Smooth muscle cell (in vitro differentiated cells): ENCODE results near the gene MT1F. TPM values are rescaled to one million over a fixed set of nuclear protein-coding genes. Genes with fewer than 3 reads are reported as not detected.

Source experiments
- DNase-seq: peaks from one replicate; lab custom pipeline; 2025; ENCODE audit not compliant: unreplicated experiment; lab: John Stamatoyannopoulos, UW
- H2AFZ ChIP-seq: fragments of 200-600 bp; sonication (generic); 2 replicates; pipeline ENCODE4 v1.6.0; 2016; ENCODE audit warnings: antibody characterized with exemption, low read depth, mild to moderate bottlenecking
- H3F3A ChIP-seq: fragments of 200-600 bp; sonication (generic); 2 replicates; pipeline ENCODE4 v1.6.0; 2017; ENCODE audit warnings: antibody characterized with exemption, low read depth
- H3K27ac ChIP-seq: fragments of 200-600 bp; sonication (generic); 2 replicates; pipeline ENCODE4 v1.5.1; 2016; ENCODE audit warnings: low read depth, mild to moderate bottlenecking
- H3K27me3 ChIP-seq: fragments of 200-600 bp; sonication (generic); 2 replicates; pipeline ENCODE4 v1.6.1; 2016; ENCODE audit warnings: low read depth, mild to moderate bottlenecking
- H3K36me3 ChIP-seq: fragments of 200-600 bp; sonication (generic); 2 replicates; pipeline ENCODE4 v1.5.1; 2016; ENCODE audit warnings: low read depth
- H3K4me1 ChIP-seq: fragments of 200-600 bp; sonication (generic); 2 replicates; pipeline ENCODE4 v1.5.1; 2016; ENCODE audit warnings: low read depth
- H3K4me2 ChIP-seq: fragments of 200-600 bp; sonication (generic); 2 replicates; pipeline ENCODE4 v1.6.0; 2016; ENCODE audit warnings: mild to moderate bottlenecking
- H3K4me3 ChIP-seq: fragments of 200-600 bp; sonication (generic); 2 replicates; pipeline ENCODE4 v1.5.1; 2016; ENCODE audit warnings: mild to moderate bottlenecking
- H3K79me2 ChIP-seq: fragments of 200-600 bp; sonication (generic); 2 replicates; pipeline ENCODE4 v1.6.0; 2016; ENCODE audit warnings: low read depth, mild to moderate bottlenecking
- H3K9ac ChIP-seq: fragments of 200-600 bp; sonication (generic); 2 replicates; pipeline ENCODE4 v1.6.0; 2016; ENCODE audit warnings: low read depth
- H3K9me3 ChIP-seq: fragments of 200-600 bp; sonication (generic); replicated peaks from 2 replicates; pipeline ENCODE4 v1.5.1; 2016; ENCODE audit warnings: low read depth
- H4K20me1 ChIP-seq: fragments of 200-600 bp; sonication (generic); 2 replicates; pipeline ENCODE4 v1.6.0; 2016; ENCODE audit warnings: low read depth
- WGBS: methylation state at CpG from one replicate; pipeline ENCODE4 v1.1.7; 2016; ENCODE audit warnings: low lambda C conversion rate; 5-methylcytosine and 5-hydroxymethylcytosine counted together
- polyA plus RNA-seq: library from polyadenylated mRNA; unstranded; fragments of >200 nt; fragmentation: Nextera tagmentation; extraction: Ambion mirVana; gene quantifications from 2 replicates; pipeline ENCODE4 v1.2.1, GENCODE V29; 2016
- total RNA-seq: library from RNA; depleted of rRNA; stranded (reverse); fragments of >200 nt; gene quantifications from 2 replicates; pipeline ENCODE4 v1.2.3, GENCODE V29; 2014
- TF ChIP-seq, protein P1 (sequence below): fragments of 200-600 bp; sonication (generic); IDR thresholded peaks from 2 replicates; pipeline ENCODE4 v1.5.1; 2017; ENCODE audit warnings: borderline replicate concordance, mild to moderate bottlenecking, antibody characterized with exemption; ENCODE audit not compliant: insufficient read depth, poor library complexity, severe bottlenecking

Gene MT1F
- total and polyA plus RNA-seq, 2 experiments from 2014 or later: 0.50 to 5.9 TPM

DNA sequence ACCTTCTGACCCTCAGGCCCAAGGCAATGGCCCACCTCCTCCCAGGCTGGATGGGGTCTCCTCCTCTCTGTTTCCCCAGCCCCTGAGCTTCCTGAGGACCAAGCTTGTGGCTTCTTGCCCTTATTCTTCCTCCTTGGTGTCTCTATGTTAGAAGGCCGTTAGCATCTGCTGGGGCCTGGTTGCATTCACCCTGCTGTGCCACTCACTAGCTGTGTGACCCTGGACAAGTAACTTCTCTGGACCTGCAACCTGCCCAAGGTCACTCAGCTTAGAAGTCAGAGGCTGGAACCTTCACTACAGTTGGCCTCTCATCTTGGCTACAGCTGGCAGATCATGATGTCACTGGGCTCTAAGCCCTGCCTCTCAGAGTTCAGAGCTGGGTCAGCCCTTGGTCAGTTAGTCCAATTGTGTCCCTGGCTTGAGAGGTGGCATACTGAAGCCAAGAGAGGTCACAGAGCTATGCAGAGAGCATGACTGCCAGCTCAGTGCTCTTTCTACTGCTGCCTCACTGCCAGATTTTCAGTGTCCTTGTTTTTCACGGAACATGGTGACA, 46.4 kb upstream of the MT1F start:
- WGBS: 83% methylated on average over 2 of the region's 2 CpGs

DNA sequence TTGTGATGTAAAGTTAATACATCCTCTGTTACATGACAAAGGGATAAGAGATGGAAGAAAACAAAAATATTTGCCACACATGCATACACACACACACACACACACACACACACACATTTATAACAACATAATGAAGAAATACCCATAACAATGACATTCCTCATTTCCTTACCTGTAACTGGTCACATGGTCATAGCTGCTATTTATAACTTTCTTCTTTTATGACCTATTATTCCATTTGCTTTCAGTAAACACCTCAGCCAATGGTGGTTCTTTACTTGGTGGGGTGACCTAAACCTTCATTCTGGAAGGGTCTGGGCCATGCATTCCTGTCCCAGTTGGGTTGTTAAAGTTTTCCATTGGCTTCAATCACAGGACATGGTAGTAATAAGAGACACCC, 44.1 kb upstream of the MT1F start:
- no peak overlapping the region for H3K4me2 ChIP-seq

More for the DNA sequence above, 46.4 kb upstream of the MT1F start:
- peaks cover 3% of the 10 kb centered on the region for H3K27me3 ChIP-seq
- peaks cover 23% of the 10 kb centered on the region for H3F3A ChIP-seq
- no peak for DNase-seq
- H2AFZ ChIP-seq: no peak overlapping the region
- H3K4me2 ChIP-seq: peak overlapping the region; percentile 88
- H3K36me3 ChIP-seq: no peaks in the 10 kb centered on the region
- TF ChIP-seq, protein P1, sequence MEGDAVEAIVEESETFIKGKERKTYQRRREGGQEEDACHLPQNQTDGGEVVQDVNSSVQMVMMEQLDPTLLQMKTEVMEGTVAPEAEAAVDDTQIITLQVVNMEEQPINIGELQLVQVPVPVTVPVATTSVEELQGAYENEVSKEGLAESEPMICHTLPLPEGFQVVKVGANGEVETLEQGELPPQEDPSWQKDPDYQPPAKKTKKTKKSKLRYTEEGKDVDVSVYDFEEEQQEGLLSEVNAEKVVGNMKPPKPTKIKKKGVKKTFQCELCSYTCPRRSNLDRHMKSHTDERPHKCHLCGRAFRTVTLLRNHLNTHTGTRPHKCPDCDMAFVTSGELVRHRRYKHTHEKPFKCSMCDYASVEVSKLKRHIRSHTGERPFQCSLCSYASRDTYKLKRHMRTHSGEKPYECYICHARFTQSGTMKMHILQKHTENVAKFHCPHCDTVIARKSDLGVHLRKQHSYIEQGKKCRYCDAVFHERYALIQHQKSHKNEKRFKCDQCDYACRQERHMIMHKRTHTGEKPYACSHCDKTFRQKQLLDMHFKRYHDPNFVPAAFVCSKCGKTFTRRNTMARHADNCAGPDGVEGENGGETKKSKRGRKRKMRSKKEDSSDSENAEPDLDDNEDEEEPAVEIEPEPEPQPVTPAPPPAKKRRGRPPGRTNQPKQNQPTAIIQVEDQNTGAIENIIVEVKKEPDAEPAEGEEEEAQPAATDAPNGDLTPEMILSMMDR: no peak
- no peaks in the 10 kb centered on the region for H3K9me3 ChIP-seq
- H3K4me3 ChIP-seq: no peak overlapping the region
- peak overlapping the region; percentile 92 for H3K27ac ChIP-seq
- no peaks in the 10 kb centered on the region for H3K79me2 ChIP-seq
- H3K9ac ChIP-seq: no peak overlapping the region
- H3K4me1 ChIP-seq: peaks cover 18% of the 10 kb centered on the region
- H4K20me1 ChIP-seq: no peaks in the 10 kb centered on the region

GRCh38 chr16:56614549-56614991, 43.2 kb upstream of the MT1F start:
- Histone ChIP-seq H3K27me3 (peaks cover 35% of the 10 kb centered on the region), H3K27ac (no peak overlapping the region), H3K9ac (no peak overlapping the region), H3F3A (peaks cover 5% of the 10 kb centered on the region), H4K20me1 (no peaks in the 10 kb centered on the region), H3K4me3 (no peak overlapping the region), H3K4me2 (no peak overlapping the region), H3K4me1 (peaks cover 7% of the 10 kb centered on the region), H3K36me3 (no peaks in the 10 kb centered on the region), H3K9me3 (no peaks in the 10 kb centered on the region), H2AFZ (no peak overlapping the region), H3K79me2 (no peaks in the 10 kb centered on the region)
- DNase-seq: no peak
- TF ChIP-seq, protein P1: no peak

More for the DNA sequence above, 44.1 kb upstream of the MT1F start:
- Histone ChIP-seq H4K20me1 (no peaks in the 10 kb centered on the region), H3K36me3 (no peaks in the 10 kb centered on the region), H3K79me2 (no peaks in the 10 kb centered on the region), H3K4me1 (peaks cover 15% of the 10 kb centered on the region), H3K27ac (no peak overlapping the region), H3K9ac (no peak overlapping the region), H2AFZ (no peak overlapping the region), H3F3A (peaks cover 14% of the 10 kb centered on the region), H3K4me3 (no peak overlapping the region), H3K9me3 (no peaks in the 10 kb centered on the region), H3K27me3 (peaks cover 26% of the 10 kb centered on the region)
- DNase-seq: no peak
- TF ChIP-seq, protein P1: no peak

DNA sequence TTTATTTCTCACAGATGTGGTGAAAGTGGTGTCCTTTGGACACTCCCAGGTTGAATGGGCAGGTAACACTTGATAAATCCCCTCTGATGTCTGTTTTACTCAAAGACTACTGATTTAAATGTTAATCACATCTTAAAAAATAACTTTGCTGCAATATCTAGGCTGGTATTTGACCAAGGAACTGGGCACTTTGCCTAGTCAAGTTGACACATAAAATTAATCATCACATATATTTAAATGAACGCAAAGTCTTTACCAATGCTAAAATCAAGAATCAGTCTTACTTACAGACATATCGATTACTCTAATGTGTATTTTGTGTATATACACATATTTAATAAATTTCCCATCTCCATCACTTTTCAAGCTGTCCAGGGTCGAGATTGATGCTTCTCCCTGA, 42.4 kb upstream of the MT1F start:
- Histone ChIP-seq H3K36me3 (no peaks in the 10 kb centered on the region), H3K9ac (no peak overlapping the region), H3K79me2 (no peaks in the 10 kb centered on the region), H2AFZ (no peak overlapping the region), H3K27me3 (peaks cover 39% of the 10 kb centered on the region), H3K4me2 (no peak overlapping the region), H4K20me1 (no peaks in the 10 kb centered on the region), H3K4me3 (no peak overlapping the region), H3K27ac (no peak overlapping the region), H3K9me3 (no peaks in the 10 kb centered on the region), H3F3A (peaks cover 3% of the 10 kb centered on the region), H3K4me1 (no peaks in the 10 kb centered on the region)
- TF ChIP-seq, protein P1: no peak
- no peak for DNase-seq
- 98% methylated on average over 3 of the region's 3 CpGs for WGBS
